ENCODE measurements around the gene GSE1. TPM values are rescaled to one million over a fixed set of nuclear protein-coding genes. Genes with fewer than 3 reads are reported as not detected.

GSE1 gene
- total RNA-seq, 2 experiments from 2014 or later, result 15.3 to 16.0 TPM

DNA sequence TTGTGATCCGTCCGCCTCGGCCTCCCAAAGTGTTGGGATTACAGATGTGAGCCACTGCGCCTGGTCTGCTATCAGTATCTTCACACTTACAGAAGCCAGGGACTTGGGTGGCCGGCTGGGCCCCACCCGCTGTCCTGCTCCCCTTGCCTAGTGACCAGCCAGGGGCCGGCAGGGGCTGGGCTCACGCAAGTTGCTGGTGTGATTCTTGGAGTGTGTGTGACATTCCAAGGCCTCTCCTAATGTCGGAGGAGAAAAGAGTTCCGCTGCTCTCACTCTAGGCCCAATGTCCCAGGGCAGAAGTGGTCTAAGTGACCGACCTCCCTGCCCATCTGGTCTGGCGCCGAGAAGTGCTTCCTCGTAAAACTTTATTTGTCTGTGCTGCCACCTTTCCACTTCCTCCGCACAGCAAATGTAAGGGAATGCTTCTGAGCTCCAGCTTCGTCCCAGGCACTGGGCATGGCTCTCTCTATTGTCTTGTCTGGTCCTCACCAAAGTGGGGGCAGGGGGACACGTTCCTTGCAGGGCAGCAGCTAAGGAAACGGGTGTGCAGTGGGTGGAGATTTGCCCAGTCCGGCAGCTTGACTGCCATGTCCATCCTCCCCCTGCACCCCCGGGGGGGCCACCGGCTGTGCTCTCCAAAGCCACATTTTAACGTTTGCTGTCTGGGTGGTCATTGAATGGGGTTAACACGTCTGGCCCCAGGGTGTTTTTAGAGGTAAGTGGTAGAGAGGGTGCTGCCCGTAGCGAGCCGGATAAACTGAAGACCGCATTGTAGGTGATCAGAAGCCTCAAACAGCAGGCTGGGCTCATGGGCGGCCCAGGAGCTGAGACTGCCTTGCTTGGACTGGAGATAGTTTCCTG lies 7.8 kb upstream of the GSE1 start:
- H3K4me3 Mint-ChIP-seq, result no peak overlapping the region
- no peaks in the 10 kb centered on the region for H3K27me3 Mint-ChIP-seq
- intact Hi-C loops (cut with micrococcal nuclease), result no loop called here
- ChIA-PET CTCF (interaction anchor here (3.3 kb wide), 1 partner anchor 11 kb away, joined by 16 read pairs; no protein-coding TSS in a partner anchor), POLR2A (no interaction called here)
- peaks cover 17% of the 10 kb centered on the region for H3K4me1 Mint-ChIP-seq (ENCODE audit: low read depth)
- no peak overlapping the region for H3K27ac Mint-ChIP-seq
- H3K9me3 Mint-ChIP-seq, result no peaks in the 10 kb centered on the region
- no peak for DNase-seq
- no peaks in the 10 kb centered on the region for H3K36me3 Mint-ChIP-seq

DNA sequence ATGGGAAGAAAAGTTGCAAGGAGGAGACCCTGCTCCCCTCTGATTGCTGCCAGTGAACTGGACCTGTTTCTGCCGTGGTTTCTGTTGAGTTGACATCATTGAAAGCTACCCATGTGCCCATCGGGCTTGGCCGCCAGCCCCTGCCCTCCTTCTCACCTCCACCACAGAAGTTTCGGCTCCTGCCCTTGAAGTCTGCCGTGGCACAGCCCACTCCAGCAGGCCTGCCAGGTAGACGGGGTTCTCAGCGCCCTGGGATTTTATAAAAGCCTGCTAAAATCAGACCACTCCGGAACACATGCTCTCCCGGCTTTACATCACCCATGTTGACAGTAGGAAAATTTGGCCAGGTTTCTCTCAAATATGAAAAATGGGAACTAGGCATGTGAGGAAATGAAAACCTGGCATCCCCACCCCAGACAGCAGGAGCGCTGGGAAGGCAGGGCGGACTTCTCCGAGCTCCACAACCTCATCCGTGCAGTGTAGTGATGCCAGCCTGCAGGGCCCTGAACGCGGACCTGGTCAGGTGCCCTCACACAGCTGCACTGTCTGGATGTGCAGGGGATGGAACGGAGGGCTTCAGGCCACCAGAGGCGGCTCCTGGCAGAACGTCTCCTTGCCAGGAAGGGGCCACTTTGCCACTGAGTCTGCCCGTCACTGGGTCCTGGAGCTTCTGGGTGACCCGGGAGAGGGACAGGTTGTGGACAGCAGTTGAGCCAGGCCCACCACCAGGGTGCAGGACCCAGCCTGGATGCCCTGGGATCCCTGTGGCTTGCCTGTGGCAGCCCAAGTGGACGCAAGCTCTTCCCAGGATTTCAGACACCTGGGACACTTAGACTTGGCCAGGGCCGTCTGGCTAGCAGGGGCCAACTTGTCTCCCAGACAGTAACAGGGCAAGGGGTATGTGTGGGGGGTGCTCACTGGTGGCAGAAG lies 6.9 kb upstream of the GSE1 start:
- POLR2A ChIA-PET, result no interaction called here

DNA sequence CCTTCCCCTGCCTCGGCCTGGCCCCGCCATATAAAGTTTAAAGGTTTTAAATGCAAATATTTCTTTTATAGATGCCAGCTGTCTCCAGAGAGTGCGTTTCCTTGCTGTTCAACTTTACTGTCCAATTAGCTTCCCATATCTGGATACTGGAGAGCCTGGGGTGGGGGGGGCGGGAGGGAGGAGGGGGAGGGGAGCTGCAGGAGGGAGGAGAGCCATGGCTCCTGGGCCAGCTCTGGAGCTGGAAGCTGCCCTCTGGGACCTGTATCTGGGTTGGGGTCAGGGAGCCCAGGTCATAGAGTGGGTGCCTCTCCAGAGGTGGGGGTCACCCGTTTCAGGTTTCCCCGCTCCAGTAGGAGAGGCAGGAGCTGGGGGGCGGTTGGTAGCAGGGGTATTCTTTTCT lies 6.2 kb upstream of the GSE1 start:
- Mint-ChIP-seq H3K27ac (no peak overlapping the region), H3K36me3 (no peaks in the 10 kb centered on the region), H3K9me3 (no peaks in the 10 kb centered on the region), H3K4me1 (ENCODE audit: low read depth) (peaks cover 24% of the 10 kb centered on the region), H3K4me3 (no peak overlapping the region), H3K27me3 (peaks cover 2% of the 10 kb centered on the region)
- DNase-seq, result no peak
- POLR2A ChIA-PET, result no interaction called here
- intact Hi-C loops (cut with micrococcal nuclease), result no loop called here
- CTCF ChIA-PET, result interaction anchor here (3.3 to 11.1 kb wide), 2 partner anchors 9 to 185 kb away, joined by 16 to 271 read pairs; no protein-coding TSS in a partner anchor

More for the DNA sequence above, 6.9 kb upstream of the GSE1 start:
- intact Hi-C loops (cut with micrococcal nuclease), result no loop called here
- CTCF ChIA-PET, result interaction anchor here (3.3 to 11.1 kb wide), 2 partner anchors 10 to 185 kb away, joined by 16 to 271 read pairs; no protein-coding TSS in a partner anchor
- Mint-ChIP-seq H3K4me3 (no peak overlapping the region), H3K9me3 (no peaks in the 10 kb centered on the region), H3K4me1 (ENCODE audit: low read depth) (peaks cover 24% of the 10 kb centered on the region), H3K27me3 (peaks cover 2% of the 10 kb centered on the region), H3K27ac (no peak overlapping the region), H3K36me3 (no peaks in the 10 kb centered on the region)
- no peak for DNase-seq

DNA sequence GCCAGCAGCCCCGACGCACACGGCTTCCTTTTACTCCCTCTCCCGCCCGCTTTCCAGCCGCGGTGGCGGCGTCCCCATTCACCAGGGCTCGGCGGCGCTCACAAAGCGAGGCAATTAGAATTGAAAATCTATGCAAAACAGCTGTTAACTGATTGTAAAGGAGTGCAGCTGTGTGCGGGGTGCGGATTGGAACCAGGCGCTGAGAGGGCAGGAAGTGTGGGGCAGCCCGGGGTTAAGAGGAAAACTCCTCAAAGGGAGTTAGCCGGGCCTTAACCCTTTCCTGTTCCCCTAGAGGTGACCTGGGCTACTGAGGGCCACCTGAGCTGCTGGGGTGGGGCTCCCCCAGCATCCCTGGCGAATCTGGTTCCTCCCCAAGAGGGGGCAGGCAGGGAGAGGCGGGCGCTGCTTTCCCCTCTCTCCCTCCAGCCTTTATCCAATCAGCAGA lies 5.8 kb upstream of the GSE1 start:
- no peak overlapping the region for H3K27ac Mint-ChIP-seq
- no peaks in the 10 kb centered on the region for H3K36me3 Mint-ChIP-seq
- H3K4me3 Mint-ChIP-seq, result no peak overlapping the region
- peaks cover 24% of the 10 kb centered on the region for H3K4me1 Mint-ChIP-seq (ENCODE audit: low read depth)
- H3K27me3 Mint-ChIP-seq, result peaks cover 2% of the 10 kb centered on the region
- H3K9me3 Mint-ChIP-seq, result no peaks in the 10 kb centered on the region
- ChIA-PET POLR2A (no interaction called here), CTCF (interaction anchor here (0.8 to 11.1 kb wide), 3 partner anchors 9 to 260 kb away, joined by 3 to 271 read pairs (median 16); no protein-coding TSS in a partner anchor)
- intact Hi-C loops (cut with micrococcal nuclease), result no loop called here
- DNase-seq, result peak; percentile 19

DNA sequence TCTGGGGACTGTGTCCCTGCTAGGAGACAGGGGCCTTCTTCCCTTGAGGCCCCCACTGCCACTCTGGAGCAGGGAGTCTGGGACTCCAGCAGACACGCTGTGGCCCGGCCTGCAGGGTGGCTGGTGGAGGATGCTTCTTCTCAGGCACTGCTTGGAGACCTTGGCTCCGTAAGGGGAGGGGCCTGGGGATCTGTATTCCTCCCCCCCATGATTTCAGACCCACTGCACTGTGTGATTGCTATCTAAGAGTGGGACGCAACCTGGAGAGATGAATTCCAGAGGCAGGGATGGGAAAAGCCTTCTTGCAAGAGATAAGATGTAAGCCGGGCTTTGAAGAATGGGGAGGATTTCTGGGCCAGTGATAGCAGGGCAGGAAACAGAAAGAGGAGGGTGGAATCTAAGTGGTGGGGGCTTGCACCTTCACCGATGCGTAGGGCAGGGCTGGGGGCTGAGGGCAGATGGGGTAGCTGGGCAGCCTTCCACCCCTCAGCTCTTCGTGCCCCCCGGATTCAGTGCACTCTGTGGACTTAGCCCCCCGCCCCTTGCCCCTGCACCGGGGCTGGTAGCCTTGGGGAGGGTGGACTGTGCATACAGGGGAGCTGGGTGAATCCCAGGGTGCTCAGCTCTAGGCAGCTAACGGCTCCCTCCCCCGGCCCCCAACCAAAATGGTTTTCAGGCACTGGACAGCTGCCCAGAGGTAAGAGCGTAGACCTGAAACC lies 5.2 kb upstream of the GSE1 start:
- CTCF ChIA-PET, result interaction anchor here (0.8 to 11.1 kb wide), 3 partner anchors 8 to 260 kb away, joined by 3 to 271 read pairs (median 16); no protein-coding TSS in a partner anchor
- Mint-ChIP-seq H3K27ac (no peak overlapping the region), H3K4me1 (ENCODE audit: low read depth) (peaks cover 24% of the 10 kb centered on the region), H3K36me3 (no peaks in the 10 kb centered on the region), H3K9me3 (no peaks in the 10 kb centered on the region), H3K27me3 (peaks cover 2% of the 10 kb centered on the region), H3K4me3 (no peak overlapping the region)
- POLR2A ChIA-PET, result no interaction called here
- DNase-seq, result no peak
- intact Hi-C loops (cut with micrococcal nuclease), result no loop called here

DNA sequence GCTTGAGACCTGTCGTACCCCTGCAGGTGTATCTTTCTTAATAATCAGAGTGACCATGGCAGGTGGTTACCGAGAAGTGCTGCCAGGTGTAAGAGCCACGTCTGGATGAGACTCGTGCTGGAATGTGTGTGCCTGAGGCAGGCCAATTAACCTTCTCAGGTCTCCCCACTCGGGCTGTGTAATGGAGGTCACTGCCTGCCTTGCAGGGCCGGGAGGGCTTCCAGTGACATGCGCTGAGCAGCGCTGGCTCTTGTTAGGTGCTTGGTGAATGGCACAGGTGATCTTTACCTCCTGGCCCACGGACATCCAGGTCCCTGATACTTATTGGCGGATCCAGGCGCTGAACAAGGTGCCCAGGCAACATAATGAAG lies 4.6 kb upstream of the GSE1 start:
- ChIA-PET POLR2A (interaction anchor here (2.5 kb wide), 1 partner anchor 54 kb away, joined by 15 read pairs; no protein-coding TSS in a partner anchor), CTCF (interaction anchor here (1.5 to 11.1 kb wide), 5 partner anchors 51 to 187 kb away, joined by 6 to 271 read pairs (median 12); no protein-coding TSS in a partner anchor)
- Mint-ChIP-seq H3K9me3 (no peaks in the 10 kb centered on the region), H3K27me3 (peaks cover 2% of the 10 kb centered on the region), H3K4me1 (ENCODE audit: low read depth) (peaks cover 24% of the 10 kb centered on the region), H3K36me3 (no peaks in the 10 kb centered on the region), H3K27ac (no peak overlapping the region), H3K4me3 (no peak overlapping the region)
- intact Hi-C loops (cut with micrococcal nuclease), result no loop called here
- no peak for DNase-seq

DNA sequence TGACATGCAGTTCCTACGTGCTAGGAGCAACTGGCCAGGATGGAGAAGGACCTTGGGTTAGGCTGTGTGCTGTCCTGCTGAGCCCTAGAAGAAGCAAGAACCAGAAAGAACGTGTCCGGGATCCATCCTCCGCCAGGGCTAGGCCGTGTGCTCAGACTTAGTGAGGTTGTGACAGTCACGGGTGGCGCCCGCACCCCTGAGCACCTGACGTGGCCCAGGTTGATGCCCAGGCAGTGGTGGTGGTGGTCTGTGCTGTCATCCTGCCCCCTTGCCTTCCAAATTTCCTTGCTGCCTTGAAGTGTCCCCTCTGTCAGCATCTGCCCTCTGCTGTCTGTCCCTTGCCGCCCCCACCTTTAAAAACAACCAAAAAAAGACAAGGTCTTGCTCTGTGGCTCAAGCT lies 4.2 kb upstream of the GSE1 start:
- peaks cover 24% of the 10 kb centered on the region for H3K4me1 Mint-ChIP-seq (ENCODE audit: low read depth)
- CTCF ChIA-PET, result interaction anchor here (1.2 to 11.1 kb wide), 9 partner anchors 9 to 187 kb away, joined by 4 to 271 read pairs (median 8); no protein-coding TSS in a partner anchor
- intact Hi-C loops (cut with micrococcal nuclease), result no loop called here
- H3K4me3 Mint-ChIP-seq, result no peak overlapping the region
- peaks cover 2% of the 10 kb centered on the region for H3K27me3 Mint-ChIP-seq
- no peak for DNase-seq
- H3K36me3 Mint-ChIP-seq, result no peaks in the 10 kb centered on the region
- H3K27ac Mint-ChIP-seq, result no peak overlapping the region
- POLR2A ChIA-PET, result interaction anchor here (2.5 kb wide), 1 partner anchor 55 kb away, joined by 15 read pairs; no protein-coding TSS in a partner anchor
- no peaks in the 10 kb centered on the region for H3K9me3 Mint-ChIP-seq

DNA sequence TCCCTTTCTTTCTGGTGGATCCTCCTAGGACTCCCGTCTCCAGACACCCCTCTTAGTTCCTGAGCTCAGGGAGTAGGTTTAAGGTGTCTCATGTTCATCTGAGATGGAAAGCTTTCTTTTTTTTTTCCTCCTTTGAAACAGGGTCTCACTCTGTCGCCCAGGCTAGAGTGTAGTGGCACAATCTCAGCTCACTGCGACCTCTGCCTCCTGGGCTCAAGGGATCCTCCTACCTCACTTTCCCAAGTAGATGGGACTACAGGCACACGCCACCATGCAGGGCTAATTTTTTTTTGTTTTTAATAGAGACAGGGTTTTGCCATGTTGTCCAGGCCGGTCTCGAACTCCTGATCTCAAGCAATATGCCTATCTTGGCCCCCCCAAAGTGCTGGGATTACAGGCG lies 3.6 kb upstream of the GSE1 start:
- ChIA-PET POLR2A (interaction anchor here (2.5 kb wide), 1 partner anchor 55 kb away, joined by 15 read pairs; no protein-coding TSS in a partner anchor), CTCF (interaction anchor here (0.9 to 11.1 kb wide), 18 partner anchors 9 to 216 kb away, joined by 3 to 271 read pairs (median 6); no protein-coding TSS in a partner anchor)
- peaks cover 24% of the 10 kb centered on the region for H3K4me1 Mint-ChIP-seq (ENCODE audit: low read depth)
- no peak for DNase-seq
- no peaks in the 10 kb centered on the region for H3K36me3 Mint-ChIP-seq
- H3K9me3 Mint-ChIP-seq, result no peaks in the 10 kb centered on the region
- no peak overlapping the region for H3K4me3 Mint-ChIP-seq
- H3K27me3 Mint-ChIP-seq, result peaks cover 2% of the 10 kb centered on the region
- intact Hi-C loops (cut with micrococcal nuclease), result no loop called here
- no peak overlapping the region for H3K27ac Mint-ChIP-seq

DNA sequence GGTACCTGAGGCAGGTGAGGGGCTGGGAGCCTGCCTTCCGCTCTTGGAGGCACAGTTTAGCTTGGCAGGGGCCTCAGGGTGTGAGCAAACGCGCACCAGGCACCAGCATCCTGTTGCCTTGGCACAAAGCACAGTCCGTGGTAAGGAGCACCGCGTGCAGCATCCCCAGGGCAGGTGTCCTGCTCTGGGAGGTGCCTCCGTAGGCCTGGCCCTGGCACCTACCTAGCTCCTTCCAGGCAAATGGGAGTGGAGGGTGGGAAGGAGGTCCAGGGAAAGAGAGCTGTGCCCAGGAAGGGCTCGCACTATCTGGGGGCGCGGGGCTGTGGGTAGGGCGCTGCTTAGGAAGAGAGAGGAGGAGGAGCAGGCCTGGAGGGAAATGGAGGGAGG lies 3.1 kb upstream of the GSE1 start:
- peak; percentile 13 for DNase-seq
- H3K27me3 Mint-ChIP-seq, result peaks cover 2% of the 10 kb centered on the region
- H3K36me3 Mint-ChIP-seq, result no peaks in the 10 kb centered on the region
- ChIA-PET POLR2A (interaction anchor here (0.6 to 2.5 kb wide), 2 partner anchors 56 to 106 kb away, joined by 3 to 15 read pairs; no protein-coding TSS in a partner anchor), CTCF (interaction anchor here (0.9 to 11.1 kb wide), 22 partner anchors 10 to 217 kb away, joined by 3 to 271 read pairs (median 4); no protein-coding TSS in a partner anchor)
- intact Hi-C loops (cut with micrococcal nuclease), result loop anchor here (1.0 to 10.0 kb wide), 5 partner anchors 38 to 305 kb away; no protein-coding TSS in a partner anchor
- H3K27ac Mint-ChIP-seq, result no peak overlapping the region
- peaks cover 26% of the 10 kb centered on the region for H3K4me1 Mint-ChIP-seq (ENCODE audit: low read depth)
- no peaks in the 10 kb centered on the region for H3K9me3 Mint-ChIP-seq
- no peak overlapping the region for H3K4me3 Mint-ChIP-seq

DNA sequence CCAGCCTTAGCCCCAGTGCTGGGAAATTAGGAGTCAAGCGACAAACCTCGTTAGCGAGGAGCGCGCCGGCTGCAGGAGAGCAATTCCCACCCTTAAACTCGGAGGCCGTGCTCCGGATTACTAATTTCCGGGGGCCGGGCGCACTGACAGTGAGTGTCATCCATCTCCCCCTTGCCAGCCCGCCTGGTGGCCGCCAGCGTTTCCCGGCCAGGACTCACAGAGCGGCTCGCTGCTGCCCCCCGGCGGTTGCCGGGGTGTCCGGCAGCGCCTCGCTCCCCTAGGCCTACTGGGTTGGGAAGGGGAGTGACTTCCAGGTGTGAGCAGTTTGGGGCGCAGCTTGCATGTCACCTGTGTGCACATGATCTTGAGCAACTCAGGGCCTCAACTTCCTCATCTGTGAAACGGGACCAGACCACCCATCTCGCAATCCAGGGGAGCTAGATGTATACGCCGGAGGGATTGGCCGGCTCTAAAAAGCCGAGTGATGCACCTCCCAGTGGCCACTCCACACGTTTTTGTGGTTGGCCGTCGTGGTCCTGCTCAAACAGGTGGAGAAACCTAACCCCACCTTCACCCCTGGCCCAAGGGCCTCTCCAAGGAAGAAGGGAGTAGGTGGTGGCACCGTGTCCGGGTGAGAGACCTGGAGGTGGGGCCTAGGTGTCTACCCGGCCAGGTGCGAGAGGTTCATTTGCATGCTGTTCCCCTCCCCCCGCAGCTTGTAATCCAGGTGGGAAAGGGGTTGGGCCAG lies 2.5 kb upstream of the GSE1 start:
- DNase-seq, result peak; percentile 92
- H3K27me3 Mint-ChIP-seq, result peaks cover 2% of the 10 kb centered on the region
- ChIA-PET POLR2A (interaction anchor here (0.6 to 2.5 kb wide), 2 partner anchors 56 to 105 kb away, joined by 3 to 15 read pairs; no protein-coding TSS in a partner anchor), CTCF (interaction anchor here (0.6 to 11.1 kb wide), 23 partner anchors 17 to 306 kb away, joined by 3 to 271 read pairs (median 4); no protein-coding TSS in a partner anchor)
- H3K36me3 Mint-ChIP-seq, result no peaks in the 10 kb centered on the region
- H3K4me3 Mint-ChIP-seq, result peak overlapping the region; percentile 66
- peaks cover 31% of the 10 kb centered on the region for H3K4me1 Mint-ChIP-seq (ENCODE audit: low read depth)
- H3K27ac Mint-ChIP-seq, result peak overlapping the region; percentile 49
- H3K9me3 Mint-ChIP-seq, result no peaks in the 10 kb centered on the region
- intact Hi-C loops (cut with micrococcal nuclease), result loop anchor here (1.0 to 10.0 kb wide), 5 partner anchors 38 to 306 kb away; no protein-coding TSS in a partner anchor
